Left forelimb (tissue), 1 donor: Measurements from ENCODE around the gene EMC8.

Source experiments
- DNase-seq: peaks from one replicate; pipeline ENCODE4 v3.0.0-alpha.2; 2018; ENCODE audit warnings: low spot score

The EMC8 gene

DNA sequence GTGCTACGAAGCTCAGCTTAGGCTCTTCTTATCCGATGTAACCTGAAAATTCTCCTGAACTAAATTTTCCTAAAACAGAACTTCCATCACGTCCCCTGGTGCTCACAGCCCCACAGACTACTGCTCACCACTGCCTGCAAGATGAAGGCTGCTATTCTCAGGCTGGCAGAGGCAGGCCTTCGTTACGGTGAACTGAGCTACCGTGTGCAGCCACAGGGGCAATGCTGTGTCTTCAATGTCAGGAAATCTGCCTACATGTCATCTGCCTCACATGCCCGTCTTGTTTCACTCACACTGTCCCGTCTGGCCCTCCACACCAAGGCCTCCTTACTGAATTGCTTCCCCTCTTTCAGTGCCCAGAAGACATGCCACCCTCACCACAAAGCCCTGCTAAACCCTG is 15.9 kb downstream of the EMC8 start:
- DNase-seq = no peak

GRCh38 chr16:85782451-85782850 is 16.9 kb downstream of the EMC8 start:
- DNase-seq = no peak

DNA sequence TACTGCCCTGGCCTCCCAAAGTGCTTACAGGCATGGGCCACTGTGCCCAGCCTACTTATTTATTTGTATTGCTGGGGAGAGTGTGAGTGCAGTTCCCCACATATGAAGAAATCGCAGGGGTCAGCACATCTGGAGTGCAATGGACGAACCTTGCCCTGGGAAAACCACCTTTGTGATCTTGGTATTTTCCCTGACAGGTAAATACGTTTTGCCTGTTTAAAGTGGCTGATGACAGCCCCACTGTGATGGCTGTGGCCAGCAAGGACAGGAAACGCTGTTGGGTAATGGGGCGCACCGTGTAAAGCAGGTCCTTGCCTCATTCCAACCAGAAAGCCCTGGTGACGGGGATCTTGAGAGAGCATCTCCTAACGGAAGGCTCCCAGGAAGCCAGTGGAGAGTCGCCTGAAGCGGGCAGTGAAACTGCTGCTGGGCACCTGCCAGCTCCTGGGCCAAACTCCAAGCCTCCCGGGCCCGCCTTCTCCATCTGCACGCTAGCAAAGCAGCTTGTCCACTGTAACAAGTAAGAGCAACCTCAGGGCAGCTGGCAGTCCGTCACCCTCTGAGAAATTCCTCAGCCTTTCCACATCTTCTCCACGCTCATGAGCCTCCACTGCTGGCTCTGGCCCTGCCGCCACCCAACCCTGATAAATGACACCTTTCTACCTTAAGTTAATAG is 17.5 kb downstream of the EMC8 start:
- DNase-seq = no peak

GRCh38 chr16:85781156-85781555 is 18.2 kb downstream of the EMC8 start:
- no peak for DNase-seq

DNA sequence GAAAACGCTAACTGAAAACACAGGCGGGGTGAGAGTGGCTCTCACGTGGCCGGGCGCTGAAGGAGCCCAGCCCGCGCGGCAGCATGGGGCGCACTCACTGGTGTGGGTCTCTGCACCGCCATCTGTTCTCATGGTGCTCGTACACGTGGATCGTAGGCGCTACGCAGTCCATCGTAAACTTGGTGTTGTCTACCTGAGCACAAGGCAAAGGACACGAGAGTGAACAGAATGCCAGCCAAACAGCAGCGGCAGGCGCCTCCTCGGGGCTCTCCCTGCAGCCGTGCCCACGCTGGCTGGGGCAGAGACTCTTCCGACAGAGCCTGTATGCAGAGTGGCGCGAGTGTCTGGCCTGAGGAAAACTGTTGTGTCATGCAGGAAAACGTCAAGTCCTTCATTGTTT is 19.1 kb downstream of the EMC8 start:
- DNase-seq = no peak

- no peak for DNase-seq
Observed at GRCh38 chr16:85778873-85779272, 20.5 kb downstream of the EMC8 start.

DNA sequence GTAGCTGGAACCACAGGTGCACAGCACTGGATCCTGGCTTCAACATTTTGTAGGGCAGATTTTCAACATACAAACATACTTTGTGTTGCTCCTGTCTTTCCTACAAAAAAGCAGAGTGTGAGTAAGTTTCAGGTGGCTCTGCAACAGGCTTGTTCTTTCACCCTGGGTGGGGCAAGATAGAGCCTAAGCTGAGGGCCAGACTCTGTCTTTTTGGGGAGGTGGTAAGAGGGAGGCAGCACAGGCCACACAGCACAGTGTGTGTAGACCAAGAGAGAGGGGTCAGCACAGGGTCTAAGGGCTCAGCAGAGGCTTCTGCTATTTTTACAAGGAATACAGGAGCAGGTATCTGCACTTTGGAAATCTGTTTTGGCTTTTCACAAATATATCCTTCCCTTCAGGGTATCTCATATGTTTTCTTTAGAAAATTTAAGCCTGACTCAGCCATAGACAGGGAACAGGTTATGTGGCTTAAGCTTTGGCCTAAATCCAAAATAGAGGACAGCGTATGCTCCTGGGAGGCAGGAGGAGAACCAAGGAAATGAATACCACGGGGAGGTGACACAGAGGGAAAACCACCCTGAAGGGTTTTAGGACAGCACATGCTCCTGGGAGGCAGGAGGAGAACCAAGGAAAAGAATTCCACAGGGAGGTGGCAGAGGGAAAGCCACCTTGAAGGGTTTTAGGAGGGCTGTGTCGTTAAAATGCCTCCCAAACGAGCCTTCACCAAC is 21.6 kb downstream of the EMC8 start:
- DNase-seq = no peak

- DNase-seq = no peak
Observed at GRCh38 chr16:85774811-85775210, 24.5 kb downstream of the EMC8 start.

GRCh38 chr16:85774136-85774535 is 25.2 kb downstream of the EMC8 start:
- DNase-seq = no peak

GRCh38 chr16:85773044-85773443 is 26.3 kb downstream of the EMC8 start:
- DNase-seq = no peak

DNA sequence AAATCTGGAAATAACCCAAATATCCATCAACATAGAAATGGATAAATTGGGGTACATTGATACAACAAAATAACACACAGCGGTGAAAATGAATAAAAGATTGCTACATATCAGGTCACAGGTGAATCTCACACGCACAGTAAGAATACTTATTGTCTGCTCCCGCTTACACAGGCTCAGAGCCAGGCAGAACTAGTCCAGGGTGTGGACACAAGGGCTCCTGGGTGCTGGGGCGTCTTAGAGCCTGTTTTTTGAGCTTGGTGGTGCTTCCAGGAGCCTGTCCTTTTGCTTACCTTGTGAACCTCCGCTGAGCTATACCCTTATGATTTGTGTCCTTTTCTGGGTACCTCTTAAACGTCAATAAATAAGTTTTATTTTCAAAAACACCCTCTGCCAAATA is 28.6 kb downstream of the EMC8 start:
- no peak for DNase-seq

DNA sequence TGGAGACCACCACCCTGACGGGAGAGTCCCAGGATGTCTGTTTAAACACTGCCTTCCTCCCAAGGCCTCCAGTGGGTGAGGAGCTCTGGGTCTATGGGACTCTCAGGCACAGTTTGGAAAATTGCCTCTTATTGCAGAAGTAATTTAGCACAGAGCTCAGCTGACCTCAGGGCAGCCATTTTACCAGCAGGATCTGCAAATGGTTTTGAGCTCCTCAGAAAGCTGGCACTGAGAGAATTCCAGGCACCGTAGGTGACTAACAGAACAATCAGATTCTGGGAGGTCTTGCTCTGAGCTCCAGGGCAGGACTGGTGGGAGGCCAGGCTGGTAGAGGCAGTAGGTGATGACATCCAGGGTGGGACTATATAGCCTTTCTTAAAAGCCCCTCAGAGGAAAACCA is 31.1 kb downstream of the EMC8 start:
- DNase-seq = no peak

DNA sequence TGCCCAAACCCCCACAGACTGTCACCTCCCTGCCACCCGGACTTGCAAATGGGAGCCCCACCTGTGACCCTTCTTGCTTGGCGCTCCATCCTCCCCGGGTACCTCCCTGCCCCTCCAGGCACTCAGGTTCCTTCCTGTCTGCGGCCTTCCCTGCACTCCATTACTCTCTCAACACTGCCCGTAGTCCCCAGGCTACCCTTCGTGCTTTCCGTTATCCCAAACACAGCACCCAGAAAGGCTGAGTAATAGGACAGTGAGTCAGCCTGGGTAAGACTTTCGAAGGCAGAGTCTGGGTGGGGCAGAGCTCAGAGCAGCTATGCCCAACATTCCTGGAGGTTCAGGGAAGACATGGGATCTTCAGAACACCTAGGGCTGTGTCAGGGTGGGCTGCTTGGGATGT is 31.8 kb downstream of the EMC8 start:
- no peak for DNase-seq

- no peak for DNase-seq
Observed at GRCh38 chr16:85765767-85766166, 33.6 kb downstream of the EMC8 start.

DNA sequence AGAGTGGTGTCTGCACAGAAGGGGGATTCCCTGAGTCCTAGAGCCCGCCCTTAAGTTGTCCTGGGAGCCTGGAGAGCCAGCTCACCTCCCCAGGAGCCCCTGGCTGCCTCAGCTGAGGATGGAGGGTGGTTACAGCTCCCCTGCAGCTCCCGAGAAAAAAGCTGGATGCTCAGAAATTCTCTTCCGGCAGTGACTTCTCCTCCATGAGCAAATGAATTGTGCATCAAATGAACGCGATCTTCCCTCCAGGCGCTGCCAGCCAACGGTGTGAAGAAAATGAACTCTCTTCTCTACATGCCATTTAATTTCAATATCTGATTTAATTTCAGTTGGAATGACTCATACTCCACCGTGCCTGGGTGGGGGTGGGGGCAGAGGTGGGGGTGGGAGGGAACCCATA is 34.1 kb downstream of the EMC8 start:
- DNase-seq = no peak

DNA sequence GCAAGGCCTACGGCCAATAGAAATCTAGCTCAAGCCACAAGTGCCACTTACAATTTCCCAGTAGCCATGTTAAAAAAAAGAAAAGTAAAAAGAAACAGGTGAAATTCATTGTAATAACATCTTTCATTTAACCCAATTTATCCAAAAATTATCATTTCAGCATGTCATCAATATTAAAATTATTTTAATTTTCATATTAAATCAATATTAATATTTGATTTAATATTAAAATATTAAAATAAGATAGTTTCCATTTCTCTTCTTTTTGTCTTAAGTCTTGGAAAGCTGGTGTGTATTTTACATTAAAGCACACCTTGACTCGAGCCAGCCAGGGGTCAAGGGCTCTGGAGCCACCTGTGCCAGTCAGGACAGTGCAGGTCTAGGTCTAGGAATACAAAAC is 35.7 kb downstream of the EMC8 start:
- no peak for DNase-seq

DNA sequence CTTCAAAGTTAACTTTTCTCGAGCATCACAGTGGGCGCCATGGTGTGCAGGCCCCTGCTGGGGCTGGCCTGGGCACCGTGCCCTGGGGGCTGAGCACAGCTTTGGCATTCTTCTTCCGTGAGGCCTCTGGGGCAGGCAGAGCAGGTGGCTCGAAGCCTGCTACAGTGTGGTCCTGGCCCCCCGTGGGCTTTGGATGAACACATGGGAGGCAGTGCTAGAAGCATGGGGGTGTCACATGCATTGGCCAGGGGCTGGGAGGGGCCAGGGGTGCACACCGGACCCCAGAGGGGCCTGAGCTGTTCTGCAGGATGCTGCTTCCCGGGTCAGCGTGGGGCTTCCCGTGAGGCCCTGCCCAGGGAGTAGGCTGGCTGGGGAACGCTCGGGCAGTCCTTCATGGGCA is 36.4 kb downstream of the EMC8 start:
- DNase-seq = no peak

- no peak for DNase-seq
Observed at GRCh38 chr16:85761861-85762260, 37.5 kb downstream of the EMC8 start.

- no peak for DNase-seq
Observed at GRCh38 chr16:85759631-85760419, 39.5 kb downstream of the EMC8 start.

- DNase-seq = no peak
Observed at GRCh38 chr16:85759136-85759535, 40.2 kb downstream of the EMC8 start.

DNA sequence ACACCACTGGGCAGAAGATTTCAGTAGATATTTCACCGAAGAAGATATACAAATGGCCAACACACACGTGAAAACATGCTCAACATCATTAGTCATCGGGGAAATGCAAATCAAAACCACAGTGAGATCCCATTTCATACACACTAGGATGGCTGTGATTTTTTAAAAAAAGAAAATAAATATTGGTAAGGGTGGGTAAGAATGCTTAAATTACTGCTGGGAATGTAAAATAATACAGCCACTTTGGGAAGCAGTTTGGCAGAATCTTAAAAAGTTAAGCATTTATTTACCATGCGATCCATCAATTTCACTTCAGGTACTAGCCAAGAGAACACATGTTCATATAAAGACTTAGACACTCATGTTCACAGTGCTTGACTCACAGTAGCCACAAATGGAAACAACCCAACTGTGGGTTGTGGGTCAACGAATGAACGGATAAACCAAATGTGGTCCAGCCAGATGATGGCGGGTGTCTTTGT is 42.0 kb downstream of the EMC8 start:
- DNase-seq = no peak

GRCh38 chr16:85755929-85756768 is 43.2 kb downstream of the EMC8 start:
- no peak for DNase-seq
